NCI-H2029 treated with DMSO at 0.1 percent for 48 hours (cell line): Measurements from ENCODE around the gene PBXIP1.

Source experiments
- DNase-seq: peaks from one replicate; lab custom pipeline; 2025; lab: John Stamatoyannopoulos, UW

PBXIP1 gene

DNA sequence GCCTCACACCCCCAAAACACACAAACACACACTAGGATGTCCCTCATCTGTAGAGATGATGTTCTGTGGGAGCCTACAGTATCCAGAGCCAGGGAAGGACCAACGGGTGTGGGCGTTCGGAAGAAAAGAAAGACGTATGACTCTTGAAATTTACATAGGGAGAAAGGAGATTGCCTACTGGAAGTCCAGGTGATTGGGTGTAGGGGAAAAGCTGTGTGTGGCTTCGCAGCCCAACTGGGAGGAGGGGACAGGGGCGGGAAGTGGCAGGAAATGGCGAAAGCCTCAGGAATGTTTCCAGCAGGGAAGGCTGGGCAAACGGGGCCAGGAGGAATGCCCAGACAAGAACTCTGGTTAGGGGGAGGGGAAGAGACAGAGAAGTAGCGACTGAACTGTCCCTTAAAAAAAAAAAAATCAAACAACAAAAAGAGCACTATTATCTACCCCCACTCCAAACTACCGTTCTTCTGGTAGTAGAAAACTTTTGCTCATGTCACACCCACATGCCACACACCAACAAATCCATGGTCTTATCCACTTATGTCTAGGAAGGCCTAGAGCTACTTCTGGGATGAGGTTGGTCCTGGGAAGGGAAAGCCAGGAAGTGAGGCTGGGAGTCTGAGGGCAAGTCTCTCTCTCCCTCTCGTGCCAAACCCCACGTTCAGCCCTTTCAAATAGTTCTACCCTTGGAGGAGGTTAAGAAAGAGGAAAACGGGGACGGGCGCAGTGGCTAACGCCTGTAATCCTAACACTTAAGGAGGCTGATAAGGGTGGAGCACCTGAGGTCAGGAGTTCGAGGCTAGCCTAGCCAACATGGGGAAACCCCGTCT, 16.8 kb upstream of the PBXIP1 start:
- no peak for DNase-seq

DNA sequence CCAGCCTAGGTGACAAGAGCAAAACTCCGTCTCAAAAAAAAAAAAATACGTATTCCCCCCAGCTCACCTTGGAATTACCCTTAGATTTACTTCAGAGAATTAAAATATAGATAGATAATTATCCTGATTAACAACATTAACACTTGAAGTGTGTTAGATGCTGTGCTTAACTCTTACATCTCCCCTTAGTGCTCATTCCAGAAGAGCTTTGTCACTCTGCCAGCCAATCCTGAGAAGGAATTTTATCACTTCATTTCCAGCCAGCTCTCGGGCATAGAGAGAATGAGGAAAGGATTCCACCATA, 16.3 kb upstream of the PBXIP1 start:
- no peak for DNase-seq

DNA sequence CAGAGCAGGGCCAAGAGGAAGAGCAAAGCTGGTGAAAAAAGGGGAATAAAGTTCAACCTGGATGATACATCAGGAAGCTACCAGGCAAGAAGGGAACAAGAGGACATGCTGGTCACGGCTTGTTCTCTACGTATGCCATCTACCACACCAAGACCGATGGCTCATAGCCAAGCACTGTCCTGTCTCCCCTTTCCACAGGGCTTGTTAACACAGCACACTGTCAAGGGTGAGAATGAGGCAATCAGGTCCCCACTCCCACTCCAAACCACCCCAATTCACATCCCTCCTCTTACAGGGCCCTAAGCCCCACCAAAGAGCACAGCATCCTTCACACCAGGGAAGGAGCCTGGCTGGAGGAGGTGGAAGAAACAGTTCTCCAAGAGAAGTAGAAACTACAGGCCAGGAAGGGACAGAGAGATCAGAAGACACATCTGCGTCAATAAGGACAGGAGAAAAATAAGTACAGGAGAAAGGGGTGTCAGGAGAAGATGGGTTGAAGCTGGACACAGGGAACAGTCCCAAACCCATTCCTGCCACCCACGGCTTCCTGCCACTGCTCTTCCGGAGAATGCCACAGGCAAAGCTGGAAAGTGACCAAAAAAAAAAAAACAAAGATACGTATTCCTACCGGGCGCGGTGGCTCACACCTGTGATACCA, 15.6 kb upstream of the PBXIP1 start:
- DNase-seq: no peak

- no peak for DNase-seq
Observed at GRCh38 chr1:154970631-154971340, 14.9 kb upstream of the PBXIP1 start, which contains the start of gene SHC1. Gene SHC1 (minus strand): TSS chr1:154970747. CDS start chr1:154970526, 221 bp downstream.

GRCh38 chr1:154969860-154970452, 14.1 kb upstream of the PBXIP1 start:
- no peak for DNase-seq

DNA sequence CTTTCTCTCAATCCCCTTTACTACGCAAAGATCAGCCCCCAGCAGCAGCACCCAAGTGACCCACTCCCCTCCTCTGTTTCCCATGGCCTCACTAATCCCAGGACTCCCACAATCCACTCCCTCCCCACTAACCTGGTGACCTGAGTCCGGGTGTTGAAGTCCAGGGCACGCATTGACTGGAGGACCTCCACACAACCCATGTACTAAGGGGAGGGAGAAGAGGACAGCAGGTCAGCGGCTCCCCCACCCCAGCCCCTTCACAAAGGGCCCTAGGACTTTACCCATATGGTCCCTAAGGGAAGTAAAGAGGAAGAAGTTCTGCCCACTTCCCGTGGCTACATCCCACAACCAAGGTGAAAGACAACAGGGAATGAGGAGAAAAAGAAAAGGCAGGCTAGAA, 13.3 kb upstream of the PBXIP1 start:
- no peak for DNase-seq

- no peak for DNase-seq
Observed at GRCh38 chr1:154968731-154969130, 12.8 kb upstream of the PBXIP1 start.

DNA sequence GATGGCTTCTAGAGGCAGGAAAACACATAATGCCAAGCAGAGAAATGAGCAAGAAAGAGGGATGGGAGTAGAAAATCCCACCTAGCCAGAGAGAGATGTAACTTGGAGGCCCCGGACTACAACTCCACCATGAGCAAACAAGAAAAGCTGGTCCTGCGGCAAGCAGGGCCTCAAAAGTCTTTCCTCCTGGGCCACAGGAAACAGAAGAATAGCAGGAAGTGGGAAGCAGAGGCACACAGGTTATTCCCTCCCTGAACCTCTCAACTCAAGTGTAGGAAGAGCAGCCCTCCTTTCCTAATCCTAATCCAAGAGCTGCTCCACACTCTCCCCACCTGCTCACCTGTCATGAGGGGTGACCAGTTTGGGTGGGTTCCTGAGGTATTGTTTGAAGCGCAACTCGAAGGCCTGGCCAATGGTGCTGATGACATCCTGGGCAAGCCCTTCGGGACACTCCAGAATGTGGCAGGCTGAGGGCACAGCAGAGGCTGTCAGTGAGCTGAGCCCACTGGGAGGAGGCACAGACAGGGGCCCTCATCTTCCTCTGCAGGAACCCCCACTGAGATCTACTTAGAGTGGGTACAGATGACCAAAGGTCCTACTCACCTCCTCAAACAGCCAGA, 11.5 kb upstream of the PBXIP1 start:
- no peak for DNase-seq

DNA sequence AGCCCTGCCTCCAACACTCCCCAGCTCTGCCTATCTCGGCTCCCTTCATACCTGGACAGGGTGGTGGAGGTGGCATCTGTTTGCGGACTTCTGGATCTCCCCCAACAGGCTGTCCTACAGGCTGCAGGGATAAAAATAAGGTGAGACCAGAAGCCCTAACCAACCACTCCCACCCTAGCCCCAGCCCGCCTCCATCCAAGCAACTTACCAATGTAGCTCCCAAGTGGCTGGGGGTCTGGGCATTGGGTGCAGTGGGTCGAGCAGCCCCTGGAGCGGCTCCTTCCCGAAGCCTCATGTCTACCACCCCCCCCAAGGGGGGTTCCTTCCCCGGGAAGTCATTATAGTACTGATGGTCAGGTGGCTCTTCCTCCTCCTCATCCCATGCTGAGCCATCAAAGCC, 10.2 kb upstream of the PBXIP1 start:
- no peak for DNase-seq

- no peak for DNase-seq
Observed at GRCh38 chr1:154964359-154964758, 8.5 kb upstream of the PBXIP1 start.

DNA sequence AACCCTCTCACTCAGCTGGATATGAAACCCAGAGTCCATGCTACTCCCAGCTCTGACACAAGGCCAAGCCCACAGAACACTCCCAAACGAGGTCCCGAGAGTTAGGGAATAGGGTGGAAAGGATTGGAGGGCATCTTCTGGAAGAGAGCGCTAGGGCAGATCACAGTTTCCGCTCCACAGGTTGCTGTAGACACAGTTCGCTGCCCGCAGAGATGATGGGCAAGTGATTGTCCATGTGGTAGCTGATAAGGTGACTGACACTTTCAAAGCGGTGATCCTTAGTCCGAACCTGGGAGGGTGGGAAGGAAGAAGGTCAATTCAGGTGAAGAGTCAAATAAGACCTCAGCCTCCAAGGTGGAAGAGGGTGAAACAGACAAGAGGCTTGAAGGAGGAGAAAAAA, 7.7 kb upstream of the PBXIP1 start:
- no peak for DNase-seq

DNA sequence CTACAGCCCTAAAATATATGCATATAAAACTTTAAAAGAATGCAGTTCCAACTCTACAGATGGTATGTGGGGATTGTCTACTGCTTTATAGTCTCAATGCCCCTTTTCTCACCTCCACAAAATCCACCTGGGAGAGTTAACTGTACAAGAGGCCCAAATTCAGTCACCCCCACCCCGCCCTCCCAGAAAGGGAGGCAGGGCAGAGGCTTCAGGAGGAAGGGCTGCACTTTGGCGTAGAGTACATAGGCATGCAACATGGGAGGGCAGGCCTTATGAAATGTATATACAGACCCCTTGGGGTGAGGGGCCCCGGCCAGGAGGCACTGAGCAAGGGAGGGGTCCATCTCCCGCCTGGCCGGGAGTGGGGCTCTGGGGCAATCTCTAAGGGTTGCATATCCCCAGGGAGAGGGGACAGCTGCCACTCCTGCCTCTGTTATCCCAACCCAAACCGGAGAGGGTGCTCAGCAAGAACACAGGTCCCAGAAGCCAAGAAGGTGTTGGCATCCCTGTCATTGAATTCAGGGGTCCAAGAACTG, 7.0 kb upstream of the PBXIP1 start:
- DNase-seq: no peak

- DNase-seq: no peak
Observed at GRCh38 chr1:154962156-154962749, 6.4 kb upstream of the PBXIP1 start.

GRCh38 chr1:154961207-154962155, 5.6 kb upstream of the PBXIP1 start, which contains the start of gene PYGO2:
Gene PYGO2 (minus strand): TSS chr1:154961782. CDS start chr1:154961576, 206 bp downstream.
- DNase-seq: peak; percentile 12

DNA sequence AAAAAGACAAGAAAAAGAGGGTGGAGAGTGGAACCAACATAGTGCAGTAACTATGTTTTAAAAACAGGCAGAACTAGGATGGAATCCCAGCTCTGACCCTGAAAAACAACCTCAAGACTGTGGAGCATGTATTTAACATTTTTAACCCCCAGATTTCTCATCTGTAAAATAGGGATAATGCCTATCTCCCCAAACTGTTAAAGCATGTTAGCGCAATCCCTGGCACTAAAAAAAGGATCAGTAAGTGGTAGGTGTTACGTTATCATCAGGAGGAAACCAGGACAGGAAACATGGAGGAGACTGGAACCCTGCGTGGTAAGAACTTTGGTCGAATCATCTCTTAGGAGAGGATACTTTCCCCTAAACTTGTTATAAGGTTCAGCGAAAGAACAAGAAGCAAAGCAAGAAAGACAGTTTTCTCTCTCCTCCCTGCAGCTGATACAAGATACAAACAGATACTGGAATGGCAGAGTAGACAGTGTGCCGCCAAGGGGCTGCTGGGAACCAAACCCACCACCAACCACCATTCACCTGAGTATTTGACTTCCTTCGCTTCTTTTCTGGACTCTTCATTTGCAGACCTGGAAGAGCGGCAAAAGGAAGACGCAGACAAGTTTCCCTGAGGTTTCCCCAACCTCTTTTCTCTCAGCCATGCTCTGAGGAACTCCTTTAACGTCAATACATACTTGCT, 4.7 kb upstream of the PBXIP1 start:
- DNase-seq: no peak

DNA sequence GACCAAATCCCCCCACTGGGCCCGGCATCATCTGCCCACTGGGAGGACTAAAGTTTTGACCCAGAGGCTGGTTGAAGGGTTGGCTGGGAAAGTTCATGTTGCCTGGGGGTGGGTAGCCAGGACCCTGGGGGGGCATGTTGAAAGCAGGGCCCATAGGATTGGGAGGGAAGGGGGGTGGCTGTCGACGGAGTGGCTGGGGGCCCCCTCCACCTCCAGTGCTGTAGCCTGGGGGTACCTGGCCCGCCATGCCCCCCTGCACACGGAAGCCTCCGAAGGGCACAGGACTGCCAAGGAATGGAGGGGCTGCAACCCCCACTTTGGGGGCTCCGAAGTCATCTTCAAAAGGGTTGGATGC, 3.5 kb upstream of the PBXIP1 start:
- no peak for DNase-seq

GRCh38 chr1:154958681-154959425, 3.0 kb upstream of the PBXIP1 start:
- no peak for DNase-seq

DNA sequence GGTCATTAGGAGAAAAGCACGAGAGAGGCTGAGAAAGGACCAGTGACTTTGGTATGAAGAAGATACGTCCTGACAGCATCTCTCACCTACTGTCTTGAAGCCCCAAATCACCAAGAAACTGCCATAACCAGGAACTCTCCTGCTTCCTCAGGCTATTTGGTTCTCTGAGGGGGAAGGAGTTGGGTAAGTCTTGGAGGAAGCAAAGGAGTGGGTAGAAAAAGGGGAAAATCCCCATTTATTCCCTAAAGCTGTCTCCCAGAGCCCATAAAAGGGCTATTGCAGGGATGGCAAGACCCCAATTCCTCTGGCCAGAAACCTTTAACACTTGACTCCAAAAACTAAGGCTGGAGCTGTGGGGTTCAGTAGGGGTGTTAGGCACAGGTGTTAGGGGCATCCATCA, 2.1 kb upstream of the PBXIP1 start:
- no peak for DNase-seq

- no peak for DNase-seq
Observed at GRCh38 chr1:154957091-154957657, 1.3 kb upstream of the PBXIP1 start.
